ENCODE data around the gene TIMP3.
A peak's percentile ranks its signal among the peaks of the same experiment; 100 is the strongest.

The TIMP3 gene

GRCh38 chr22:32788904-32789624, 12.4 kb upstream of the TIMP3 start:
- DNase-seq = no peak

- DNase-seq = no peak
Observed at GRCh38 chr22:32789797-32790620, 11.5 kb upstream of the TIMP3 start.

- no peak for DNase-seq
Observed at GRCh38 chr22:32791056-32791455, 10.4 kb upstream of the TIMP3 start.

DNA sequence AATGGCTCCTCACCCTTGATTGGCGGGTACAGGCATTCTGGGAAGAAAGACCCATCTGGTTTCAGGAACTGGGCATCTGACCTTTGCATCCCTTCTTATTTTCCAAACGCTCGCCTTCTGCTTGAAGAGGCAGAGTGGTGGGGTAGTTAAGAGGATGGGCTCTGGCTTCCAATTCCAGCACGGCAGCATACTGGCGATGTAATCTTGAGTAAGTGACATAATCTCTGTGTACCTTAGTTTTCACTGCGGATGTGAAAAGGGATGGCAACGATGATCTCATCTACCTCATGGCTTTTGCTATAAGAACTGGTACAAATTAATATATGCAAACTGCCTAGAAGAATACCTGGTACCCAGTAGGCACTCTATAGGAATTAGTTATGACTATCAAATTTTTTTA, 10.0 kb upstream of the TIMP3 start:
- no peak for DNase-seq

DNA sequence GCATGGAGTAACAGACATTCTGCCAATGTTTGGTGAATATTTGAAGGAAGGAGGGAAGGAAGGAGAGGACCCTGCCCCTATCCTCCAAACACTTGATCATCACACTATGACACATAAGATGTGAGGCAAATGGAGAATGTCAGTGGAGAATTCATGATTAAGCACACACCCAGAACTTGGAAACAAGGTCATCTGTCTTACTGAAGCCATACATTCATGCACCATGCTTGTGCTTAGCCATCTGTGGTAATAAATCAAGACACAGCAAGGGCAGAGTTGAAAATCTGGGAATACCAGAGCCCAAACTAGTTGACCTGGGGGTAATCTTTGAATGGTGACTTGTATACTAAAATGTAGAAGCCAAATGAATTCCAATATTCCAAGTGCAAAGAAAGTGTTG, 7.9 kb upstream of the TIMP3 start:
- no peak for DNase-seq

DNA sequence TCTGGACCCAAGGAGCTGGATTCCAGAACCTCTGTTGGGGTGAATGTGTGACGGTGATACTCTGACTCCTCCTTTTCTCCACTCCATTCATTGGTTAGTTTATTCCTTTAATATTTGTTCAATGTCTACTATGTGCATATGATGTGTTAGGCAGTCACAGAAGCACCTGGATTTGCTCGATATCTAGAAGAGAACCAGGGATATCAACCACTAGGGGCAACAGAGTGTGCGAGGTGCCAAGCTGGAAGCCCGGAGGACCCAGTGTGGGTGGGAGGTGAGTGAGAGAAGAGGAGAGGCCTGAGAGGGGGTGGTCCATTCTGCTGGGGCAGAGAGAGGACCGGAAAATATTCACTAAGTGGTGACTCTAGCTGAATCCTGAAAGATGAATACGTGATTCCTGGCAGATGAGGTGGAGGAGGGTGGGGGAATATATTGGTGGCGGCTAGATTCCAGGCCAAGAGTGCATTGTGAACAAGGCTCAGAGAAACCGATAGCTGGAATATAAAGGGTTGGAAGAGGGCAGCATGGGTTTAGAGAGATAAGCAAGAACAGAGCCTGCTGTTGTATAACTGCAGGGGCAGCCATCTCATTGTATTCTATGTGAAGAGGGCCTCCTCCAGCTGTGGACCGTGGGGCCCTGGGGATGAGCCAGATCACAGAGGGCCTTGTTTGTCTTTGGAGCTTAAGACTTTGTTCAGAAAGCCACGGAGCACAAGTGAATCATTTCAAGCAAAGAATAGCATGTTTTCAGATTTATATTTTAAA, 6.9 kb upstream of the TIMP3 start:
- DNase-seq = no peak

- no peak for DNase-seq
Observed at GRCh38 chr22:32795214-32795596, 6.3 kb upstream of the TIMP3 start.

GRCh38 chr22:32796865-32797573, 4.5 kb upstream of the TIMP3 start:
- DNase-seq = peak; percentile 16

DNA sequence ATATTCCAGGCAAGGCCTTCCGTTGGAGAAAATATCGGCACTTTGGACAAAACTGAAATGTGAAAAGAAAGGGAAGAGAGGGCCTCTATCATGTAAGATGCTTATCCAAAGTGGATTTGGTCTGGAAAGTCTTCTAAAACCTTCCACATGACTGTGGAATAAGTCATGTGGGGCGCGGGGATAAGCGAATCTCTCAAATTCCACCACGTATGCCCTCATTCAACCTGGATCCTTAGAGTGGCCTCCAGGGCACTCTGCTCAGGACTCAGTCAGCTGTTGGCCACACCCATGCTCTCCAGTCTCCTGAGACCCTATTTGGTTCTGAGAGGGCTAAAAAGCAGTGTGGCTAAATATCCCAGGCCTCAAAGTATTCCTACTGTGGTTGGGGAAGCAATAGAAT, 2.0 kb upstream of the TIMP3 start:
- no peak for DNase-seq

DNA sequence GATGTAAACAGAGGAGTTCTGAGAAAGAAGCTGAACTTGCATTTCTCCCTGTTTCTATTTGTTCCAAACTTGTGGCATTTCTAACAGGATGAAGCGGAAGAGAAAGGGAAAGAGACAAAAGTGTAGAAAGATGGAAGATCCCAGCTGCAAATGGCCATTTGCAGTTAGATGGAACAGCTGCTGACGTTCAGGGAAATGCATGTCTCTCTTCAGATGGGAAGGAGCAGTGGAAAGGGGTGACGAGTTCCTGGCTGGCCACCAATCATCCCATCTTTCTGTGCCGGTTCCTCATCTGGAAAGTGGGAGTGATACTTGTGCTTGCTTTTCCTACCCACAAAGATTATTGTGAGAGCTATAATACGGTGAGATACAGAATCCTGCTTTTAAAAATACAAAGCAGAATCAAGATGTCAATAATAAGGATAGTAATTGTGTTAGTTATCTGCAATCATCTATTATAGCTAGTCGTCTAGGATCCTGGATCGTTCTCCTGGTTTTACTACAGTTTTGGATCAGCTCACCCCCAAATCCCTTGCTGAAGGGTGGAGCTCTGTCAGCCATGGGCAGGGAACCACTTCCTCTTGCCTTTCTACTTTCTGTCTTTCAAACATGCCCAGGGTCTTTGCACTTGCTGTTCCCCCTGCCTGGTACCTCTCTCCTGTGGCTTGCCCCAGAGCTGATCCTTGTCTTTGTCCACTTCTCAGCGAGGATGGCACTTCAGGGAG, 1.2 kb upstream of the TIMP3 start:
- DNase-seq = no peak

DNA sequence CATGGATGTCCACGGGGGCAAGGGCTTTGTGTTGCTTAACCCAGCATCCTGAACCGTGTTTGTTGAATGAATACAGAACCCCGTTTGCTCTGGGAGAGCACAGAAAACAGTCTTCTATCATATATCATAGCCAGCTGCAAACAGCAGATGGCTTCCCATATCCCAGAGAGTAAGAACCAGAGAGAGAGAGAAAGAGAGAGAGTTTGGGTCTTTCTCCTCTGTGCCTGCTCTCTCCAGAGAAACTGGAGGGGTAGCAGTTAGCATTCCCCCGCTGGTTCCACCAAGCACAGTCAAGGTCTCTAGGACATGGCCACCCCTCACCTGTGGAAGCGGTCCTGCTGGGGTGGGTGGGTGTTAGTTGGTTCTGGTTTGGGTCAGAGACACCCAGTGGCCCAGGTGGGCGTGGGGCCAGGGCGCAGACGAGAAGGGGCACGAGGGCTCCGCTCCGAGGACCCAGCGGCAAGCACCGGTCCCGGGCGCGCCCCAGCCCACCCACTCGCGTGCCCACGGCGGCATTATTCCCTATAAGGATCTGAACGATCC, 440 bp upstream of the TIMP3 start:
- no peak for DNase-seq

DNA sequence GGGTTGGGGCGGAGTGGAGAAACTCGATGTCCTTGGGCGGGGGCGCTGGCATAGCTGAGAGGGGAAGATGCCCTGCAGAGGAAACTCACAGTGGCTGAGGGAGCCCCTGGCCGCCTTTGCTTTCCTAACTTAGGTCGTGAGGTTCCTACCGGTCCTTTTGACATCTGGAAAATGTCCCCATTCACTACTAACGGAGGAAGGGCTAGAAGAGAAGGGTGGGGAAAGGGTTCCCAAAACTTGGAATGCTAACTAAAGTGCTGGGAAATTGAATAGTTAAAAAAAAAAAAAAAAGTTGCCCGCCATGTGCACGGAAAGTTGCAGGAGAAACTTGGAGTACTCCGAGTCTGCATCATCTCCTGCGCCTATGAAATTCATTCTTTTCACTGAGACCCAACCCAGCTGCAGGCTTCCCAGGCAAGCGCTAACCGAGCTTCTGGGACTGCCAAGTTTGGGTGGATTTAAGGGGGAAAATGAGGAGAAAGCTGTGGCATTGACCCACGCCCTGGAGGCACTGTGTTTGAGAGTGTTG, 796 bp downstream of the TIMP3 start:
- DNase-seq = no peak

- DNase-seq = no peak
Observed at GRCh38 chr22:32803020-32803737, 1.7 kb downstream of the TIMP3 start.

DNA sequence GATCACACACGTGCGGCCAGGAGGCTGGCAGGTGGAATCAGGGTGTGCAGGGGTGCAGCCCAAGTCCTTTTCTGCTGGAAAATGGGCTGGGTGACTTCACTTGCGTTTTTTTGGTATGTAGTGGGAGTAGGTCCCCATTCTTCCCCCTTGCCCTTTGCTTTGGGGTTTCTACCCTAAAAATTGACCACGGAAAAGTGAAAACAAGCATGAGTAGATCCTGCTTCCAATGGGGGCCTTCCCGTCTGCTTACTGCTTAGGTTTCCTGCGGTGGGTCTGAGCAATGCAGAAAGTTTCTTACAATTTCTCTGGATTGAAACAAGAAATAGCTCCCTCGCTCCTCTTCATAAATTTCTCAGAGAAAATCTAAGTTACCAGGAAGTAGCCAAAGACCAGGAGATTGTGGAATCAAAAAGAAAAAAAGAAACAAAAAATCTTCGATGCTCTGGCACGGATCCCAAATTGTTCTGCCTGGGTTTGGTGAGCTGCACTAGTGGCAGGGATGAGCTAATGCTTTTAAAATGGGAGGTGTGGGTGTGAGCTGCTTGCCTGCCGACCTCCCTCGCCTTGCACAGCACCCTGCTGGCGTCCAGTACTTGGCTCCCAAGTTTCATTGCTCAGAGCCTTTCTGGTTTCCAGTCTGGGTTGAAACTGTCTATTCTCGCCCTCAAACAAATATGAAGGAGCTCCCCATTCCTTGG, 2.4 kb downstream of the TIMP3 start:
- no peak for DNase-seq

DNA sequence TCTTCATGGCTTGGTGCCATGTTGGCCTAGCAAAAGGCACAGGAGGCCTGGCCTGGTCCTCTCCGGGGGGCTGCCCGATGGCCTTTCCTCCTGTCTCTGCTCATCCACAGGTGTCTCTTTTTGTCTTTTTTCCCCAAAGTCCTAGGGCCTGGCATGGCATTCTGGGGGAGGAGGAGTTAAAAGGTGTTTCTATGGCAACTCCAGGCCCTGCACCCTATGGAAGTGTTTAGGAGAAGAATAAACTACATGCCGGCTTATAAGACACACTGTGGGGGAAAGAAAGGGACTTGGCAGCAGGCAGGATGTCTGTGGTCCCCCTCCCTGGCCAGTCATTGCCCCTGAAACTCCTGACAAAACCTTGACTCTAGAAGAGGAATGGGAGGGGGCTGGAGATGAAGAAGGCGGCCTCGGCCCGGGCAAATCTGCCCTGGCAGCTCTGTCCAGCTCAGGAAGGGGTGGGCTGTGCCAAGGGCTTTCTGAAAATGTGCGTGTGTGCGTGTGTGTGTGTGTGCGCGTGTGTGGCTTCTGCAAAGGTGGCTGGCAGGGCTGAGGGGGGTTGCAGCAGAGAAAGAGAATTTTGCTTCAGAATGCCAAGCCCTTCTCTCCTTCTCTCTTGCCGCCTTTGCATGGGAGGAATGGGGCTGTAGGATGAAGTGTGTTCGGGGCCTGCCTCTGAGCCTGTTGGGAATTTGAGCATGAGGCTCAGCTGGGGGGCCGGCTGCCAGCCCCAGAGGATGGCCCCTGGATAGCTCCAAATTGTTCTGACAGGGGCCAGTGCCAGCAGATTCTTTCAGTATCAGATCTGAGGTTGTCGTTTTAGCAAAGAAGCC, 3.2 kb downstream of the TIMP3 start:
- DNase-seq = no peak

DNA sequence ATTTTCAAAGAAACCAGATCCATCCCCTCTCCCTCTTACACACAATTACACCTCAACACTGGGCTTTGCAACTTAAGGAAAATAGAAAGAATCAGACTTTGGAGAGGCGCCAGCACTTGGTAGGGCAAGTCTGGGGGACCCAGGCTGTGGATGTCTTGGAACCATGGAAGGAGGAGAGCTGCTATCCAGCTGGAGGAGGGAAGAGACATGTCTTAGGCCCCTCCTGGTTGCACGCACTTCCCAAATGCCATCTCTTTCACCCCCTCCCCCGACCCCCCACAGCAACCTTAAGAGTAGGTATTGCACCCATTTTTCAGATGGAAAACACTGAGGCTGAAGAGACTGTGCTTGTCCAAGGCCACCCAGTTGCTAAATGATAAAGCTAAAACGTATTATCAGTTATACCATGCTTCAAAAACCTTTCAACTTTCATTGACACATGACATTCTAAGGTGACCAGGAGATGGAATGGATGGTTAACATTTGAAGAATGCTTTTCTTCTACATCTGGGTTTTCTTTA, 3.9 kb downstream of the TIMP3 start:
- DNase-seq = no peak

DNA sequence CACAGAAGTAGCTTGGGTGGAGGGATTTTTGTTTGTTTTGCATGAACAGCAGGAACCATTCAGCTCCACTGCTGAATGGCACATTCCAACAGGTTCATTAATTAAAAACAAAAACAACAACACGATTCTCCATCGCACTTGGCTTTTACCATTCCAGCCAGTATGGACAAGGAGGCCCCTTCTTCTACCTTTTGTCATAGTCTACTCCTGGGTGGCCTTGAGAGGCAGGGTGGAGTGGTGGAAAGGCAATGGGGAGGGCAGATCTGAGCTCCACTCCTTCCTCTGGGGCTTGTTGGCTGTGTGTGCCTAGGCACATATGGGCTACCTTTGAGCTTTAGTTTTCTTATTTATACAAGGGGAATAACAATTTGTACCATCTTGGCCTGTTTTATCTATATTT, 4.8 kb downstream of the TIMP3 start:
- no peak for DNase-seq

DNA sequence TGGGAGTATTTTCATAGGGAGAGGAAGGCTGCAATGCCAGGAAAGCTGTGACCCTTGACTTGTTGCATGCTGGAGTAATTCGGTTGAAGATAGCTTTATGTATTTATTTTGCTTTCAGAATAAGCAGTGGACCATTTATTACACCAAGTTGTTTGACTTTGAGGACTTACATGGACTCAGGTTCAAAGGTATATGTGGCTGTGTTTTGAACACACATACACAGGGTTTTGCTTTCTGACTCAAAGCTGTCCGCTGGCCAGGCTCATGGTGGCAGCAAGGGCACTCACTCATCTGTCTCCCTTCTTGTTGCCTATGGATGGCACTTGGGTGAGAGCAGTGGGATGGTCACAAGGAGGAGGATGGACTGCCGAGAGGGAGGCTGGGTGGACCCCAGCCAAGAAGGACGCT, 6.5 kb downstream of the TIMP3 start:
- no peak for DNase-seq

All from NCI-H1694 (cell line).